ENCODE results near the gene CACFD1.

DNA sequence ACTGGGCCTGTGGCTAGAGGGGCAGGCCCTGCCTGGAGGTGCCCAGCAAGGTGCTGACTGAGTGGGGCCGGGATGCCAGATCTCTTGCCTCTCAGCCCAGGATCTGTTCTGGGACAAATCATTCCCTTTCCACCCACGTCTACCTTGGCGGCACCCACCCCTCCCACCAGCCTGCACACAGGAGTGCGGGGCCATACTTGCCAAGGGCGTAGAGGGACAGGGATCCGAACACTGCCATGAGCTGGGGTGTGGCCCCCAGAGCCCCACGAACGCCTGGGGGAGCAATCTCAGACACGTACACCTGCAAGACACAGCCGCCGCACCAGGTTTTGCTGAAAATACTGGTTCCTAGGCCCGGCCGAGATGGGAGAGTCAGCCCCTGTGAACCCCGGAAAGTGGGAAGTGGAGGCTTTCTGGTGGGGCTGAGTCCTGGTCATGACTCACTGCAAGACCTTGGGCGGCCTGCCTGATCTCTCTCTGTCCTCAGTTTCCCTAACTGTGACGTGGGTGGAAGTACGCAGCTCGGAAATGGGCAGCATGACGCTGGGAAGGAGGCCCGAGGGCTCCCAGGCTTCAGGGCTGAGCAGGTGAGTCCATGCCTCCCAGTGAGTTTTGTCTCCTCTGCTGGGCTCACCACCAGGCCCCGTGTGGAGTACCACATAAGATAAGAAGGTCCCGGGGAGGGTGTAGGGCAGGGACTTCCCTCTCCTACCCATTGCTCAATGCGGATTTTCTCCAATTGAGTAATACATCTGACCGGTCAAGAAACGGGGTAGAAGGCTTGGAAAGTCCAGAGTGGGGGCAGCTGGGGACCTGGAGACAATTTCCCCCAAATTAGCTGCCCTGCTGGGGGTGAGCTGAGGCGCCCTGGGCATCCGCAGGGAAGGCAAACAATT lies 16.5 kb downstream of the CACFD1 start:
- TF ChIP-seq, protein P1, sequence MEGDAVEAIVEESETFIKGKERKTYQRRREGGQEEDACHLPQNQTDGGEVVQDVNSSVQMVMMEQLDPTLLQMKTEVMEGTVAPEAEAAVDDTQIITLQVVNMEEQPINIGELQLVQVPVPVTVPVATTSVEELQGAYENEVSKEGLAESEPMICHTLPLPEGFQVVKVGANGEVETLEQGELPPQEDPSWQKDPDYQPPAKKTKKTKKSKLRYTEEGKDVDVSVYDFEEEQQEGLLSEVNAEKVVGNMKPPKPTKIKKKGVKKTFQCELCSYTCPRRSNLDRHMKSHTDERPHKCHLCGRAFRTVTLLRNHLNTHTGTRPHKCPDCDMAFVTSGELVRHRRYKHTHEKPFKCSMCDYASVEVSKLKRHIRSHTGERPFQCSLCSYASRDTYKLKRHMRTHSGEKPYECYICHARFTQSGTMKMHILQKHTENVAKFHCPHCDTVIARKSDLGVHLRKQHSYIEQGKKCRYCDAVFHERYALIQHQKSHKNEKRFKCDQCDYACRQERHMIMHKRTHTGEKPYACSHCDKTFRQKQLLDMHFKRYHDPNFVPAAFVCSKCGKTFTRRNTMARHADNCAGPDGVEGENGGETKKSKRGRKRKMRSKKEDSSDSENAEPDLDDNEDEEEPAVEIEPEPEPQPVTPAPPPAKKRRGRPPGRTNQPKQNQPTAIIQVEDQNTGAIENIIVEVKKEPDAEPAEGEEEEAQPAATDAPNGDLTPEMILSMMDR (IDR thresholded peaks at IDR 0.05; ENCODE audit: low read depth, low read length): no peak
- no peak for TF ChIP-seq POLR2A (IDR thresholded peaks at IDR 0.05; ENCODE audit: extremely low read depth, insufficient read length)
- TF ChIP-seq, protein P2, sequence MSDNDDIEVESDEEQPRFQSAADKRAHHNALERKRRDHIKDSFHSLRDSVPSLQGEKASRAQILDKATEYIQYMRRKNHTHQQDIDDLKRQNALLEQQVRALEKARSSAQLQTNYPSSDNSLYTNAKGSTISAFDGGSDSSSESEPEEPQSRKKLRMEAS (IDR thresholded peaks at IDR 0.05; ENCODE audit: low read depth, low read length): no peak
